Left ventricle myocardium inferior (tissue), 1 donor: Measurements from ENCODE around the gene MAP1B. TPM values are rescaled to one million over a fixed set of nuclear protein-coding genes. Genes with fewer than 3 reads are reported as not detected.

Source experiments
- DNase-seq: peaks from one replicate; pipeline ENCODE4 v3.0.0-alpha.2; 2020
- H3K27ac ChIP-seq: fragments of 200-600 bp; replicated peaks from 2 replicates; pipeline ENCODE4 v1.8.0; 2021
- H3K27me3 ChIP-seq: fragments of 200-600 bp; 2 replicates; pipeline ENCODE4 v1.8.0; 2021; ENCODE audit warnings: low read depth
- H3K36me3 ChIP-seq: fragments of 200-600 bp; 2 replicates; pipeline ENCODE4 v1.8.0; 2021
- H3K4me1 ChIP-seq: fragments of 200-600 bp; 2 replicates; pipeline ENCODE4 v1.8.0; 2021
- H3K4me3 ChIP-seq: fragments of 200-600 bp; 2 replicates; pipeline ENCODE4 v1.8.0; 2021; ENCODE audit warnings: mild to moderate bottlenecking, moderate library complexity
- H3K9me3 ChIP-seq: fragments of 200-600 bp; replicated peaks from 2 replicates; pipeline ENCODE4 v1.8.0; 2021
- intact Hi-C: fragments of 100-400 bp; cut with micrococcal nuclease; formaldehyde crosslinking; loops from one replicate; pipeline ENCODE4 v1.11.0; 2022
- total RNA-seq: library from RNA; stranded (reverse); fragmentation: NEBNext Ultra II Directional; extraction: Animal tissue kit (Norgen Biotek cat#: 25700); gene quantifications from one replicate; pipeline ENCODE4 v1.2.1, GENCODE V29; 2021
- TF ChIP-seq, protein P1 (sequence below): fragments of 200-600 bp; IDR thresholded peaks from 2 replicates; pipeline ENCODE4 v1.8.0; 2021; ENCODE audit warnings: antibody characterized with exemption, mild to moderate bottlenecking, borderline replicate concordance
- donor health status: DM: no; HTN: yes; CAD: no; lungs with severe emphysema.

The MAP1B gene
- total RNA-seq, 1 donor from 2014 or later: 73.2 TPM

DNA sequence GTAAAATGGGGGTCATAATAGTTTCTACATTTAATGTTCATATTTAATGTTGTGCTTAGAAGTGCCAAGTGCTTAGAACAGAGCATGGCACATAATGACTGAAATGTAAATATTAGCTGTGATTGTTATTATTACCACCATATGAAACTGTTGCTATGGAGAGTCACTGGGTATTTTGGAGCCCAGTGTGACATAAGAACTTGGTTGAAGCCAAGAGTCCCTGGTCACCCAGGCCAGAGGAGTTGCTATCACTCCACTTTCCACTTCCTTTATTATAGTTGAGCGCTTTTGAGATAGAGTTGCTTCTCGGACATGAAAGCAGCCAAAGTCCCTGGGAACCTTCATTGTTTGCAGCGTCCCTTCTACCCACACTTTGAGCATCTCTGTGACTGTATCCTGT is 77.1 kb downstream of the MAP1B start:
- intact Hi-C loops: no loop called here
- Histone ChIP-seq H3K4me3 (no peak overlapping the region), H3K27ac (no peak overlapping the region), H3K9me3 (no peaks in the 10 kb centered on the region), H3K27me3 (no peaks in the 10 kb centered on the region), H3K4me1 (peaks cover 53% of the 10 kb centered on the region), H3K36me3 (peaks cover 43% of the 10 kb centered on the region)
- TF ChIP-seq, protein P1, sequence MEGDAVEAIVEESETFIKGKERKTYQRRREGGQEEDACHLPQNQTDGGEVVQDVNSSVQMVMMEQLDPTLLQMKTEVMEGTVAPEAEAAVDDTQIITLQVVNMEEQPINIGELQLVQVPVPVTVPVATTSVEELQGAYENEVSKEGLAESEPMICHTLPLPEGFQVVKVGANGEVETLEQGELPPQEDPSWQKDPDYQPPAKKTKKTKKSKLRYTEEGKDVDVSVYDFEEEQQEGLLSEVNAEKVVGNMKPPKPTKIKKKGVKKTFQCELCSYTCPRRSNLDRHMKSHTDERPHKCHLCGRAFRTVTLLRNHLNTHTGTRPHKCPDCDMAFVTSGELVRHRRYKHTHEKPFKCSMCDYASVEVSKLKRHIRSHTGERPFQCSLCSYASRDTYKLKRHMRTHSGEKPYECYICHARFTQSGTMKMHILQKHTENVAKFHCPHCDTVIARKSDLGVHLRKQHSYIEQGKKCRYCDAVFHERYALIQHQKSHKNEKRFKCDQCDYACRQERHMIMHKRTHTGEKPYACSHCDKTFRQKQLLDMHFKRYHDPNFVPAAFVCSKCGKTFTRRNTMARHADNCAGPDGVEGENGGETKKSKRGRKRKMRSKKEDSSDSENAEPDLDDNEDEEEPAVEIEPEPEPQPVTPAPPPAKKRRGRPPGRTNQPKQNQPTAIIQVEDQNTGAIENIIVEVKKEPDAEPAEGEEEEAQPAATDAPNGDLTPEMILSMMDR: no peak
- DNase-seq: no peak

GRCh38 chr5:72185496-72186329 is 78.4 kb downstream of the MAP1B start:
- DNase-seq: peak; percentile 33
- H3K9me3 ChIP-seq: no peaks in the 10 kb centered on the region
- no peaks in the 10 kb centered on the region for H3K27me3 ChIP-seq
- H3K4me3 ChIP-seq: no peak overlapping the region
- H3K4me1 ChIP-seq: peaks cover 51% of the 10 kb centered on the region
- H3K27ac ChIP-seq: peak overlapping the region; percentile 54
- TF ChIP-seq, protein P1: no peak
- H3K36me3 ChIP-seq: peaks cover 43% of the 10 kb centered on the region
- intact Hi-C loops: no loop called here

GRCh38 chr5:72187388-72188075 is 80.3 kb downstream of the MAP1B start:
- no peak overlapping the region for H3K4me3 ChIP-seq
- DNase-seq: no peak
- no peaks in the 10 kb centered on the region for H3K27me3 ChIP-seq
- H3K36me3 ChIP-seq: peaks cover 43% of the 10 kb centered on the region
- peaks cover 61% of the 10 kb centered on the region for H3K4me1 ChIP-seq
- no peaks in the 10 kb centered on the region for H3K9me3 ChIP-seq
- TF ChIP-seq, protein P1: no peak
- intact Hi-C loops: no loop called here
- H3K27ac ChIP-seq: no peak overlapping the region

DNA sequence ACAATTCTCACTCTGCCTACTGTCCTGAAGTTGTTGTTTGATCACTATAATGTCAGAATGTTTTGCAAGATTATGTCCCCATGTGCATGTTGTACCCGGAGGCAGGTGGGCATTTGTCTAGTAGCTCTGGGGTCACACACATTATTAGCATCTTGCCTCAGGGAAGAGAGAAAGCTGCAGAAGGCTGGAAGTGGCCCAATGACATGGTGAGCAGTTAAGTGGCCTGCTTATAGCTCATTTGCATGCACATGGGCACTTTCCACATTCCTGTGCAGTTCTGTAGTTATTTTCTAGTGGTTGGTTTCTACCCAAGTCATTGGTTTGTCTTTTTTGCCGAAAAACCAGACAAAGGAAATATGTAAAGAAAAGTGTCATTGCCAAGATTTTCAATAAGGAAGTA is 80.9 kb downstream of the MAP1B start:
- Histone ChIP-seq H3K9me3 (no peaks in the 10 kb centered on the region), H3K36me3 (peaks cover 43% of the 10 kb centered on the region), H3K4me3 (no peak overlapping the region), H3K27ac (no peak overlapping the region), H3K27me3 (no peaks in the 10 kb centered on the region), H3K4me1 (peaks cover 61% of the 10 kb centered on the region)
- no peak for DNase-seq
- intact Hi-C loops: no loop called here
- TF ChIP-seq, protein P1: no peak

- no peaks in the 10 kb centered on the region for H3K9me3 ChIP-seq
- H3K27ac ChIP-seq: peak overlapping the region; percentile 14
- peaks cover 57% of the 10 kb centered on the region for H3K4me1 ChIP-seq
- DNase-seq: no peak
- peaks cover 44% of the 10 kb centered on the region for H3K36me3 ChIP-seq
- no peaks in the 10 kb centered on the region for H3K27me3 ChIP-seq
- intact Hi-C loops: no loop called here
- no peak overlapping the region for H3K4me3 ChIP-seq
- TF ChIP-seq, protein P1: no peak
Measured at GRCh38 chr5:72189146-72189545, 81.9 kb downstream of the MAP1B start.
